ENCODE measurements around the gene RALGAPA1.

RALGAPA1 gene

GRCh38 chr14:35573911-35574310, 235.2 kb downstream of the RALGAPA1 start:
- DNase-seq (ENCODE audit: low read depth), result no peak
- no peak overlapping the region for H3K4me3 ChIP-seq (ENCODE audit: low read depth, low read length)

DNA sequence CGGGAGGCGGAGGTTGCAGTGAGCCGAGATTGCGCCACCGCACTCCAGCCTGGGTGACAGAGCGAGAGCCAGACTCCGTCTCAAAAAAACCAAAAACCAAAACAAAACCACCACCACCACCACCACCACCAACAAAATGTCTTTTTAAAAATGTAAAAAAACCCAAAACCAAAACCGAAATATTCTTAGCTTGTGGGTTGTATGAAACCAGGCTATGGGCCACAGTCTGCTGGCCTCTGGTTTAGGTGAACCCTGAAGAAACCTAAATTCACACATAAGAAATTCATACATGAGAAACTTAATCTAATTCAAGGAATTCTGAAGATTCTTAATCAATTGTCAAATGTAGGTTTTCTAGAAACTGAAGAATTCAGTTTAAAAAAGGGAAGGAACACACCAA, 237.5 kb downstream of the RALGAPA1 start:
- DNase-seq (ENCODE audit: low read depth), result no peak
- no peak overlapping the region for H3K4me3 ChIP-seq (ENCODE audit: low read depth, low read length)

- no peak for DNase-seq (ENCODE audit: low read depth)
- no peak overlapping the region for H3K4me3 ChIP-seq (ENCODE audit: low read depth, low read length)
Observed at GRCh38 chr14:35565871-35566464, 243.1 kb downstream of the RALGAPA1 start.

DNA sequence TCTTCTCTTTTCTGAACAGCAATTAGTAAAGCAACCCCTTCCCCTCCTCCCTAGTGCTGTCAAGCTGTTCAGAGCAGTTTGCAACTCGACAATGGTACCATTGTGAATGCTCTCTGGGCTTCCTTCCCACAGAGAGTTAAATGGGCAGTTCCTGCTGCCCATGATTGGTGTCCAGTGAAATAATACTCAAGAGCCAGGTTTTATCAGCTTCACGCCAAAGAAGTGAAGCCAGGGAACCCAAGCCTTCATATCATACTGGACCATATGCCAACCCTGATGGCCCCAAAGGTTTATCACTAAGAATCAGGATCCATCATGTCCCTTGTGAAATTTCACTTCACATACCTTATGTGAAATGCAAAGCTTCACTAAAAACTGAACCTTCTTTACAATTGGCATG, 250.4 kb downstream of the RALGAPA1 start:
- no peak overlapping the region for H3K4me3 ChIP-seq (ENCODE audit: low read depth, low read length)
- no peak for DNase-seq (ENCODE audit: low read depth)

DNA sequence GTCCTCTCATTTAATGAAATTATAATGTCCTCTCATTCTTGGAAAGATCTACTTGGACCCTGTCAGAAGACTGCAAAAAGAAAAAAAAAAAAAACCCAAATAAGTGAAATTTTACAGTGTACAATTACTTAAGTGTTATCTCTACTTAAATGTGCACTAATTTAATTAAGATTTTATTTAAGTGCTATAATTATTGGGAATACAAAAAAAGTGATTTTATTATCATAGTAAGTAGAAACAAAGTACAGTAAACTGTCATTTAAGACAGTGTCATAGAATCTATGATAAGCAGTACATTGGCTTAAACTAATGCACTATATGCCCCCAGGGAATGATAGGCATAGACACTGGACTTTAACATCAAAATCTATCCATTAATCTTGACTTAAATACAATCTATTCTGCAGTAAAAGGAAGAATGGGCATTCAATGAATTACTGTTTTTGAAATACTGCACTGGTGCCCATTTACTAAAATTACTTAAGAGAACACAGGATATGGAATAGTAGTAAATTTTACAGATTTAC, 251.8 kb downstream of the RALGAPA1 start:
- no peak overlapping the region for H3K4me3 ChIP-seq (ENCODE audit: low read depth, low read length)
- no peak for DNase-seq (ENCODE audit: low read depth)

DNA sequence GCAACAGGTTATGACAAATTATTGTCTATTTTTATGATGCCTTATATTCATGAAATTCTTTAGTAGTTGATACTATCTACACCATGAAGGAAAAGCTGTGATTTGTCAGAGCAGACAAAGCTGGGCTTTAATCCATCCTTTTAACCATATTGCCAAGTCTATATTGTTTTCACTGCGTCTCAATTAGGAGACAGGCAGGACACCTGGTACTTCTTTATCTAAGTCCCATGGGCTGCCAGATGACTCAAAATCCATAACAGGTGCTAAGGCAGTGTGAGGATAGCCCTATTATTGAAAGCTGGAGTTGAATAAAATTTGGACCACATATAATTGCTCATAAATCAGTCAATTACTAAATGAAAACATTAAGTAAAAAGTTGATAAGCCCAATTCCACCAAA, 252.5 kb downstream of the RALGAPA1 start:
- DNase-seq (ENCODE audit: low read depth), result no peak
- no peak overlapping the region for H3K4me3 ChIP-seq (ENCODE audit: low read depth, low read length)

GRCh38 chr14:35553808-35554207, 255.3 kb downstream of the RALGAPA1 start:
- DNase-seq (ENCODE audit: low read depth), result no peak
- no peak overlapping the region for H3K4me3 ChIP-seq (ENCODE audit: low read depth, low read length)

DNA sequence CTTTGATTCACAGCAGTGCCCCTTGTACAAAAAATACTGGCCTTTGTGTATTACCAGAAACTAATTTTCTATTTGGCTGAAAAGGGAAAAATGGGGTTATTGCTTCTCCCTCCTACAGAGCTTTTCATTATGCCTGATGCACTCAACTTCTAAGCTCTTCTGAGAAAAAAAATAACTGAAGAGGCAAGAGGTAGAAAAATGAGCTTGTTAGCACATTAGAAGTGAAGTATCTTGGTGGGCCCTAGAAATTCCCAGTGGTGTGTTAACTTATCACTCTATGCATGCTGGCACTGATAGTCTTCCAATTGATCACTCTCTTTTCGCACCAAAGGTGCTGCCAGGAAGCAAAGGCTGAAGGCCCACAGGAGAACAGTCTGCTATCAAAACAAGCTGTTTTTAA, 258.0 kb downstream of the RALGAPA1 start:
- DNase-seq (ENCODE audit: low read depth), result no peak
- no peak overlapping the region for H3K4me3 ChIP-seq (ENCODE audit: low read depth, low read length)

GRCh38 chr14:35549551-35549950, 259.5 kb downstream of the RALGAPA1 start:
- DNase-seq (ENCODE audit: low read depth), result no peak

GRCh38 chr14:35543006-35543405, 266.1 kb downstream of the RALGAPA1 start:
- H3K4me3 ChIP-seq (ENCODE audit: low read depth, low read length), result no peak overlapping the region
- DNase-seq (ENCODE audit: low read depth), result no peak

More at GRCh38 chr14:35549551-35549950, 259.5 kb downstream of the RALGAPA1 start:
- H3K4me3 ChIP-seq (ENCODE audit: low read depth, low read length), result no peak overlapping the region

DNA sequence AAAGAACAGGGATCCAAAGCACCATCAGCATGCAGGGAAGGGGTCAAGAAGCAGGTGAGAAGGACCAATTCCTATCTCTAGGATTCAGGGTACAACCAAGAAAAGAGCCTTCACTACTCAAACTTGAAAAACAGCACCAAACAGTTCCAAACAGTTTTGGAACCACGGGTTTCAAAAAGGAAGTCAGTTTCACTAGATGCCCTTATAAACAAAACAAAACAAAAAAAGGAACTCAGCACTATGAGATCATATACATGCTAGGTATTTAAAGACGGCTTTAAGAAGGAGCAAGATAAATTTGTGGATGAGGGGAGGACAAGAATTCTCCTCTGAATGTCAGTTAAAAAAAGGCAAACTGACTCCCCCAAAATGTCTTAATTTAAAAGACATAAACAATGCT, 269.1 kb downstream of the RALGAPA1 start:
- no peak for DNase-seq (ENCODE audit: low read depth)
- H3K4me3 ChIP-seq (ENCODE audit: low read depth, low read length), result no peak overlapping the region

DNA sequence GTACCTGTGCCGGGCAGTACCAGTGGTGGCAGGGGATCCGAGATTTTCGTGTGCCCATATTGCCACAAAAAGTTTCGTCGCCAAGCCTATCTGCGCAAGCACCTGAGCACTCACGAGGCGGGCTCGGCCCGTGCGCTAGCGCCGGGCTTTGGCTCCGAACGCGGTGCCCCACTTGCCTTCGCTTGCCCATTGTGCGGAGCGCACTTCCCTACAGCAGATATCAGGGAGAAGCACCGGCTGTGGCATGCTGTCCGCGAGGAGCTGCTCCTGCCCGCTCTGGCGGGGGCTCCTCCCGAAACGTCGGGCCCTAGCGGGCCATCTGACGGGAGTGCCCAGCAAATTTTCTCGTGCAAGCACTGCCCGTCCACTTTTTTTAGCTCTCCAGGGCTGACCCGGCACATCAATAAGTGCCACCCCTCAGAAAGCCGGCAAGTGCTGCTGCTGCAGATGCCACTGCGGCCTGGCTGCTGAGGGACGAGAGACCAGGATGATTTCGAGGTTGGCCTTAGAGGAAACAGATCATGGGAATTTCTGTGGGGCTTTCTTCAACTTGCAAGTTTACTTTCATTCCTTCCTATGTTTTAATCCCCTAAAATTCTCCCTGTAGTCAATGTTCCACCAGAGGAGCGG, 273.5 kb downstream of the RALGAPA1 start:
- peak overlapping the region; percentile 64 for H3K4me3 ChIP-seq (ENCODE audit: low read depth, low read length)
- DNase-seq (ENCODE audit: low read depth), result no peak

GRCh38 chr14:35534873-35535482, 274.1 kb downstream of the RALGAPA1 start:
- H3K4me3 ChIP-seq (ENCODE audit: low read depth, low read length), result peak overlapping the region; percentile 64
- peak; percentile 6 for DNase-seq (ENCODE audit: low read depth)

DNA sequence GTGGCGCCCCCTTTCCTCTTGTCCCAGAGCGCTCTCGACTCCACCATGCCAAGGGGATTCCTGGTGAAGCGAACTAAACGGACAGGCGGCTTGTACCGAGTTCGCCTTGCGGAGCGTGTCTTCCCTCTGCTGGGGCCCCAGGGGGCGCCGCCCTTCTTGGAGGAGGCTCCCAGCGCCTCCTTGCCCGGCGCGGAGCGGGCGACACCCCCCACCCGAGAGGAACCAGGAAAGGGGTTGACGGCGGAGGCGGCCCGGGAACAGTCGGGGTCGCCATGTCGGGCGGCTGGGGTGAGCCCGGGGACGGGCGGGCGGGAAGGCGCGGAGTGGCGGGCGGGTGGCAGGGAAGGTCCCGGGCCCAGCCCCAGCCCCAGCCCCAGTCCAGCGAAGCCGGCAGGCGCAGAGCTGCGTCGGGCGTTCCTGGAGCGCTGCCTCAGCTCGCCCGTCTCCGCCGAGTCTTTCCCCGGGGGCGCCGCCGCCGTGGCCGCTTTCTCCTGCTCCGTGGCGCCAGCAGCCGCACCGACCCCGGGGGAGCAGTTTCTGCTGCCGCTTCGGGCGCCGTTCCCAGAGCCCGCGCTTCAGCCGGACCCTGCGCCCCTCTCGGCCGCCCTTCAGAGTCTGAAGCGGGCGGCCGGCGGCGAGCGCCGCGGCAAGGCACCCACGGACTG, 274.8 kb downstream of the RALGAPA1 start:
- DNase-seq (ENCODE audit: low read depth), result no peak
- peak overlapping the region; percentile 64 for H3K4me3 ChIP-seq (ENCODE audit: low read depth, low read length)

DNA sequence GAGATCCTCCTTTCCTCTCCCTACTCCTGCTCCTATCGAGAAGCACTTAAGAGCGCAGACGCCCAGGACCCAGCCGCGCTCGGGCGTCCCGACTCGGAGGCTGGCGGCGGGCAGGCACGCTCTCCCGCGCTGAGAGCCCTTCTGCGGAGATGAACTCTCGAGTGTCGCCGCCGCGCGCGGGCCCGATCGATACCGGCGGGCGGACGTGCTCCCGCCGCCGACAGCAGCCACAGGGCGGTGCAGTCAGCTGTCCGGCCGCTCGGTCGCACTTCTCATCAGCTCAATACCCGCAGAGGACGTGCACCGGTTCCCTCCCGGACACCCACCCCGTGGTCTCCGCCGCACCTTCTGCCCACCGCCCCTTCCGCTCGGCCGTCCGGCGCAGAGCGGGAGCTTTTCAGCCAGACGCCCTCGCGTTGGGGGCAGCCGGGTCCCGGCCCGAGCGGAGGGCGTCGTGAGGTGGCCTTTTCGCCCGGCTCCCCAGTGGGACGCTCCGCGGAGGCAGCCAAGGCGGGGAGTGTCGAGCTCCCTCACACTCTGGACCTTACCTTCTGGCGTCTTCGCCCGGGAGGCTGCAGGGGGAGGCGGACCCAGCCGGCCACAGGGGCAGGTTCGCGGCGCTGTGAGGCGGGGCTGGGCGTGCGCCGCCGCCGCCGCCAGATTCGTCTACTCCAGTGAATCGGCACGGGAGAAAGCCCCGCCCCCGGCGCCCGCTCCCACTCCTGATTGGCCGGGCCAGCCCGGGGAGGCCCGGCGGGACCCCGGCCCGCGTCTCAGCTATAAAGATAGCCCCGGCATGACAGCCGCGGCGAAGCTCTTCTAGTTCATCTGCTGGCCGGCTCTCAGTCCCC, 275.5 kb downstream of the RALGAPA1 start, which contains the start of gene INSM2:
Gene INSM2, plus strand, starts transcription at position 808 of the 851 bp plus-strand sequence. CDS start 89 bp downstream, outside the sequence.
- H3K4me3 ChIP-seq (ENCODE audit: low read depth, low read length), result peak within 1 kb of the TSS; percentile 64
- DNase-seq (ENCODE audit: low read depth), result no peak

DNA sequence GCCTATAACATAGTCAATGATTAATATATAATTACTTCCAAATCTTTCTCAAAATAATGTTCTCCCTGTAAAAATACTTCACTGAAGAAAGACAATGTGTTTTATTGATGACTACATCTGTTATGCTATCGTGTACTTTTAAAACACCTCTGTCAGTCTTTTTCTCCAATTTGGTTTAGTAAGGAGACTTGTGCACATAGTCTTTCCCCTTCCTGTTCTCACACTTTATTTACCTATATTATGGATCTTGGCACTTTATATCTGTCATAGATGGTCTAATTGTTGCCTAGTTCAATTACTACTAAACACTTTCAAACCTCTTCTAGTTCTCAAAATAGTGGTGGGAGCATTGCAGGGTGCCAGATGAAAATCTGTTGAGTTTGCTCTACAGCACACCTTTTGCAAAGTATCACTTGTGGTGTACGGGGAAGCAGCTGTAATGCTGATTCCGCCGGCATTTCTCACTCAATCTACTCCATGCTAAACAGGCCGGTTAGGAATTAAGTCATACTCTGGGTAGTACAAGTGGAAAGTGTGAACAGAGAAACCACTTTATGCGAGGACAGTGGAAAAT, 276.2 kb downstream of the RALGAPA1 start:
- DNase-seq (ENCODE audit: low read depth), result no peak
- H3K4me3 ChIP-seq (ENCODE audit: low read depth, low read length), result peak overlapping the region; percentile 64

DNA sequence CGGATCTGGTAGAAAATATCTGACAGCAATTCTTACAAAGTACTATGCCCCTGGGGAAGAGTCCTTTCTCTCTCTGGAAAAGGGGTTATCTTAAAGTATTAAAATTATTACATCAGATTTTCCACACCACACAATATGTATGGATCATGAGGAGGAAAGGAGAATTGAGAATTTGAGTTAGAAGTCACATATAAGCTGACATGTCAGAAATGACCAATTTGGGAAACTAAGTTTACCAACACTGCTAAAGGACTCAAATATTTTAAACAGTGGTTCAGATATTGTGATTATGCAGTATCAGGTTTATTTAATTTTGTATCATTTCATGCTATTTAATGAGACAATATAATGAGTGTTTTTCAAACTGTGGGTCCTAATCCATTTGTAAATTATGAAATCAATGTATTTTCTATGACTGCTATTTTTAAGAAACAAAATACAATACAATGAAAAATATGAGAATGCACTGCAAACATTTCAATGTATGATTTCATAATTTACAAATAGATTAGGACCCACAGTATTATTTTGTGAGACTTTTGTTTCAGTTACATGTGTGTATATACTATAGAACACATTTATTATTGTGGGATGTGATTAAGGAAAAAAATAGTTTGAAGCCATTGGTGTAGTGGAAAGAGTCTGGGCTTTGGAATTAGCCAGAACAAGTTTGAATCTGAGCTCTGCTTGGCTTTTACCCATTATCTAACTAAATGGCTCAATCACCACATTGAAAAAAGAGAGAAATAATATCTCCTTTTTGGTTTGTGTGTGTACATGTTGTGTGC, 276.9 kb downstream of the RALGAPA1 start:
- no peak for DNase-seq (ENCODE audit: low read depth)

GRCh38 chr14:35526962-35527361, 282.1 kb downstream of the RALGAPA1 start:
- H3K4me3 ChIP-seq (ENCODE audit: low read depth, low read length), result no peak overlapping the region

More for the DNA sequence above, 276.9 kb downstream of the RALGAPA1 start:
- no peak overlapping the region for H3K4me3 ChIP-seq (ENCODE audit: low read depth, low read length)

More at GRCh38 chr14:35526962-35527361, 282.1 kb downstream of the RALGAPA1 start:
- no peak for DNase-seq (ENCODE audit: low read depth)
